SK-N-SH (cell line): ENCODE results near the gene ATP6V0E1. TPM values are rescaled to one million over a fixed set of nuclear protein-coding genes. Genes with fewer than 3 reads are reported as not detected.

Source experiments
- CTCF ChIA-PET: fragments of 300-600, 350-600 bp; formaldehyde crosslinking; extraction: SDS; loops from one replicate; lab custom pipeline; 2021; lab: Yijun Ruan, JAX
- POLR2A ChIA-PET: fragments of 350-600 bp; sonication (Branson Sonifier 250); formaldehyde crosslinking; extraction: SDS; loops from one replicate; lab custom pipeline; 2020; ENCODE audit warnings: antibody characterized with exemption, inconsistent platforms; lab: Yijun Ruan, JAX
- DNase-seq: peaks from one replicate; pipeline ENCODE4 v3.0.0; 2012
- H2AFZ ChIP-seq: fragments of 200-600 bp; sonication (generic); 2 replicates; pipeline ENCODE4 v1.8.1; 2016; ENCODE audit warnings: antibody characterized with exemption, mild to moderate bottlenecking, low read depth
- H3F3A ChIP-seq: fragments of 200-600 bp; sonication (generic); replicated peaks from 2 replicates; pipeline ENCODE3; 2016; ENCODE audit warnings: antibody characterized with exemption, mild to moderate bottlenecking; ENCODE audit not compliant: insufficient read depth
- H3K27ac ChIP-seq, 2 experiments: fragments of 200-500 bp in 1 of 2; fragments of 200-600 bp in 1 of 2; sonication (Bioruptor generic) in 1 of 2; sonication (generic), shearing (Covaris generic) in 1 of 2; 2 replicates each; pipeline versions ENCODE4 v1.5.1 to v1.6.1; 2014 to 2016; ENCODE audit warnings: low read depth in 2 of 2, inconsistent platforms in 1 of 2, low read length in 1 of 2, mild to moderate bottlenecking in 1 of 2, mixed read lengths in 1 of 2
- H3K27me3 ChIP-seq: fragments of 200-600 bp; sonication (generic), shearing (Covaris generic); 2 replicates; pipeline ENCODE4 v1.6.1; 2016; ENCODE audit warnings: mixed run types; ENCODE audit not compliant: insufficient read depth
- H3K36me3 ChIP-seq, 2 experiments: fragments of 200-500 bp in 1 of 2; fragments of 200-600 bp in 1 of 2; sonication (Bioruptor generic) in 1 of 2; sonication (generic) in 1 of 2; replicated peaks in 1 of 2; 2 replicates each; pipeline versions ENCODE3 to v1.5.1; 2014 to 2016; ENCODE audit warnings: low read length in 1 of 2, mild to moderate bottlenecking in 1 of 2; ENCODE audit not compliant: insufficient read depth in 2 of 2, control insufficient read depth in 1 of 2
- H3K4me1 ChIP-seq, 2 experiments: fragments of 200-500 bp in 1 of 2; fragments of 200-600 bp in 1 of 2; sonication (Bioruptor generic) in 1 of 2; sonication (generic), shearing (Covaris generic) in 1 of 2; 2 replicates each; pipeline versions ENCODE4 v1.5.1 to v1.6.1; 2014 to 2016; ENCODE audit warnings: low read depth in 1 of 2, low read length in 1 of 2, mixed run types in 1 of 2; ENCODE audit not compliant: insufficient read depth in 2 of 2, control insufficient read depth in 1 of 2
- H3K4me2 ChIP-seq: fragments of 200-600 bp; sonication (generic), shearing (Covaris generic); 2 replicates; pipeline ENCODE4 v1.6.1; 2017; ENCODE audit warnings: mixed run types
- H3K4me3 ChIP-seq, 2 experiments: fragments of 200-500 bp in 1 of 2; fragments of 200-600 bp in 1 of 2; sonication (Bioruptor generic) in 1 of 2; sonication (generic), shearing (Covaris generic) in 1 of 2; 2 replicates each; pipeline versions ENCODE4 v1.5.1 to v1.8.1; 2014 to 2016; ENCODE audit warnings: low read depth in 2 of 2, inconsistent platforms in 1 of 2, low read length in 1 of 2, mild to moderate bottlenecking in 1 of 2, mixed read lengths in 1 of 2, moderate library complexity in 1 of 2
- H3K79me2 ChIP-seq: fragments of 200-600 bp; sonication (generic); 2 replicates; pipeline ENCODE4 v1.8.1; 2017; ENCODE audit warnings: mild to moderate bottlenecking; ENCODE audit not compliant: insufficient read depth
- H3K9ac ChIP-seq: fragments of 200-600 bp; sonication (generic); 2 replicates; pipeline ENCODE4 v1.6.1; 2017; ENCODE audit warnings: mixed run types
- H3K9me2 ChIP-seq: fragments of 200-600 bp; sonication (generic); 2 replicates; pipeline ENCODE4 v1.6.1; 2017; ENCODE audit warnings: mixed run types
- H3K9me3 ChIP-seq: fragments of 200-600 bp; sonication (generic); 2 replicates; pipeline ENCODE4 v1.6.1; 2017; ENCODE audit warnings: mixed run types, mild to moderate bottlenecking, moderate library complexity
- H4K20me1 ChIP-seq: fragments of 200-600 bp; sonication (generic); 2 replicates; pipeline ENCODE4 v1.6.1; 2017; ENCODE audit warnings: mild to moderate bottlenecking, mixed run types; ENCODE audit not compliant: insufficient read depth
- CHD2 ChIP-seq: fragments of 150-350 bp; IDR thresholded peaks from 2 replicates; pipeline ENCODE4 v1.6.1; 2018; ENCODE audit warnings: low read length; ENCODE audit not compliant: partially characterized antibody
- GATA2 ChIP-seq: sonication (generic); formaldehyde crosslinking; IDR thresholded peaks from 2 replicates; pipeline ENCODE4 v1.5.0; 2020; ENCODE audit warnings: mild to moderate bottlenecking, missing genetic modification reagents
- MEF2A ChIP-seq: IDR thresholded peaks from 2 replicates; pipeline ENCODE4 v1.4.0; 2012; ENCODE audit warnings: low read depth, borderline replicate concordance
- MXI1 ChIP-seq: IDR thresholded peaks from 2 replicates; pipeline ENCODE4 v1.6.1; 2012; ENCODE audit warnings: mild to moderate bottlenecking, low read depth, low read length, improper control_type of control experiment
- NFIC ChIP-seq: IDR thresholded peaks from 2 replicates; pipeline ENCODE4 v1.4.0; 2012; ENCODE audit warnings: borderline replicate concordance
- NRF1 ChIP-seq: IDR thresholded peaks from 2 replicates; pipeline ENCODE4 v1.6.1; 2012; ENCODE audit warnings: low read depth, mild to moderate bottlenecking, low read length
- RCOR1 ChIP-seq: fragments of 150-350 bp; IDR thresholded peaks from 2 replicates; pipeline ENCODE4 v1.6.1; 2017; ENCODE audit warnings: antibody characterized with exemption, low read length
- REST ChIP-seq: IDR thresholded peaks from 2 replicates; pipeline ENCODE4 v1.6.1; 2012; ENCODE audit warnings: mild to moderate bottlenecking, low read depth, low read length, moderate library complexity
- TAF1 ChIP-seq: IDR thresholded peaks from 2 replicates; pipeline ENCODE4 v1.6.1; 2012; ENCODE audit warnings: low read depth, mild to moderate bottlenecking, low read length, moderate library complexity, borderline replicate concordance
- TEAD4 ChIP-seq: IDR thresholded peaks from 2 replicates; pipeline ENCODE4 v1.4.0; 2012; ENCODE audit warnings: mild to moderate bottlenecking, borderline replicate concordance; ENCODE audit not compliant: insufficient read depth
- USF1 ChIP-seq: IDR thresholded peaks from 2 replicates; pipeline ENCODE4 v1.4.0; 2012; ENCODE audit warnings: low read depth, borderline replicate concordance
- USF2 ChIP-seq: fragments of 150-350 bp; IDR thresholded peaks from 2 replicates; pipeline ENCODE4 v1.6.1; 2017; ENCODE audit warnings: antibody characterized with exemption, low read length, low read depth, borderline replicate concordance
- whole genome bisulfite sequencing: methylation state at CpG from one replicate; pipeline ENCODE4 v1.1.6; 2017; ENCODE audit warnings: low lambda C conversion rate; 5-methylcytosine and 5-hydroxymethylcytosine counted together
- polyA plus RNA-seq, 3 experiments: library from polyadenylated mRNA; depleted of rRNA; stranded (reverse); fragments of >200 nt; gene quantifications; 2 replicates each; pipeline ENCODE4 v1.2.3, GENCODE V29; 2012

ATP6V0E1 gene
- polyA plus RNA-seq, 1 of the 3 experiments (the other 2 are of a cell fraction): 243 TPM

- POLR2A ChIA-PET: no interaction called here
- peaks cover 71% of the 10 kb centered on the region for H4K20me1 ChIP-seq
- peaks cover 3% of the 10 kb centered on the region for H3F3A ChIP-seq
Measured at GRCh38 chr5:173011566-173011965, 28.0 kb downstream of the ATP6V0E1 start.

More at GRCh38 chr5:173011566-173011965, 28.0 kb downstream of the ATP6V0E1 start:
- H3K27me3 ChIP-seq: no peaks in the 10 kb centered on the region
- no peak overlapping the region for H2AFZ ChIP-seq
- no peak for DNase-seq
- H3K9me2 ChIP-seq: no peaks in the 10 kb centered on the region
- H3K79me2 ChIP-seq: peaks cover 98% of the 10 kb centered on the region
- no peak overlapping the region for H3K4me2 ChIP-seq
- CTCF ChIA-PET: interaction anchor here (0.9 kb wide), 1 partner anchor 18 kb away, joined by 3 read pairs; no protein-coding TSS in a partner anchor
- no peaks in the 10 kb centered on the region for H3K9me3 ChIP-seq
- no peak overlapping the region for H3K27ac ChIP-seq
- 91% methylated on average over 4 of the region's 4 CpGs for WGBS
- peaks cover 2 to 6% of the 10 kb centered on the region in 2 experiments; a peak in 2 of 4 replicates for H3K4me1 ChIP-seq
- no peak for TF ChIP-seq MXI1
- TF ChIP-seq CHD2: no peak
- TF ChIP-seq TEAD4: no peak
- TF ChIP-seq TAF1: no peak
- no peak for TF ChIP-seq REST
- TF ChIP-seq GATA2 (CRISPR knock-in tag): no peak
- no peak for TF ChIP-seq RCOR1
- TF ChIP-seq NFIC: no peak
- no peak for TF ChIP-seq NRF1
- no peak for TF ChIP-seq MEF2A
- no peak for TF ChIP-seq USF1
- TF ChIP-seq USF2: no peak
- no peak overlapping the region for H3K9ac ChIP-seq
- H3K4me3 ChIP-seq: no peak overlapping the region
- no peaks in the 10 kb centered on the region for H3K36me3 ChIP-seq
